ENCODE results near the gene AOPEP. TPM values are rescaled to one million over a fixed set of nuclear protein-coding genes. Genes with fewer than 3 reads are reported as not detected.

Gene AOPEP
- total and polyA plus RNA-seq, 9 of the 15 experiments (the other 6 are each of a cell fraction or from before 2014, with no cell fraction given), result 4.5 to 19.3 (median 13.5) TPM

DNA sequence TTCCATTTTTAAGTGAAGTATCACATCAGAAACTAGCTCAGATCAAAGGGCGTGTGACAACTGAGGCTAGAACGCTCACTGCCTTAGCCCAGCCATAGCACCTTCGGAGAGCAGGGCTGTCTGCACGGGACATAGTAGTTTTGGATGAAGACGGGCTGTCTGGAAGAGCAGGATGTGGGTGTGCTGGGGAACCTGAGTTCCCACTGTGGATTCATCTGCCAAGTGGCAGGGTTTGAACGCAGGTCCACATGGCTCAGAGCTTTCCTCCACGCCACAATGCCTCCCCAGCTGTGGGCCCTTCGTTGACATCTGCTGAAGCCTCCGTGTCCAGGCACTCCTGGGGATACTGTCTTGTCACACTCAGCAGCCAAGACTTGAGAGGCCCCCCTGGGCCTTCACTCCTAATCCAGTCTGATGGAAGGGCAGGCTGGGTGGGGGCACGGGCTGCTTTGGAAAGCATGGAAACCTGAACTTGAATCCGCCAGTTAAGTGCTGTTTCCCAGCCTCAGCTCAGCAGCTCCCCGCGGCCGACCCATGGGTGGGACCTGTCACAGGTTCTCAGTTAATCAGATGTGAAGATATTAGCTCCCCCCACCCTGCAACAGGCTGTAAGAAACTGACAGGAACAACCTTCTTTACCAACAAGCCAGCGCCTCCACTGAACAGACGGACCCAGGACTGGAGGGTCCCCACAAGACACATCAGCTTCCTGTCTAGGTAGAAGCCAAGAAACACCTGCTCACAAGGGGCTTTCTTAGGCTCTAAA lies 362.9 kb downstream of the AOPEP start:
- intact Hi-C loops (cut with micrococcal nuclease) (loop anchor here (10.0 kb wide), 1 partner anchor 305 kb away; no protein-coding TSS in a partner anchor), in situ Hi-C loops (cut with MboI) (loop anchor here (10.0 kb wide), 1 partner anchor 305 kb away; no protein-coding TSS in a partner anchor)
- TF ChIP-seq ZKSCAN3 (CRISPR knock-in tag; IDR thresholded peaks at IDR 0.05), result no peak
- no peak for TF ChIP-seq ZNF695 (CRISPR knock-in tag; IDR thresholded peaks at IDR 0.05)
- TF ChIP-seq ZNF717 (CRISPR knock-in tag; IDR thresholded peaks at IDR 0.05), result no peak
- TF ChIP-seq, protein P1, sequence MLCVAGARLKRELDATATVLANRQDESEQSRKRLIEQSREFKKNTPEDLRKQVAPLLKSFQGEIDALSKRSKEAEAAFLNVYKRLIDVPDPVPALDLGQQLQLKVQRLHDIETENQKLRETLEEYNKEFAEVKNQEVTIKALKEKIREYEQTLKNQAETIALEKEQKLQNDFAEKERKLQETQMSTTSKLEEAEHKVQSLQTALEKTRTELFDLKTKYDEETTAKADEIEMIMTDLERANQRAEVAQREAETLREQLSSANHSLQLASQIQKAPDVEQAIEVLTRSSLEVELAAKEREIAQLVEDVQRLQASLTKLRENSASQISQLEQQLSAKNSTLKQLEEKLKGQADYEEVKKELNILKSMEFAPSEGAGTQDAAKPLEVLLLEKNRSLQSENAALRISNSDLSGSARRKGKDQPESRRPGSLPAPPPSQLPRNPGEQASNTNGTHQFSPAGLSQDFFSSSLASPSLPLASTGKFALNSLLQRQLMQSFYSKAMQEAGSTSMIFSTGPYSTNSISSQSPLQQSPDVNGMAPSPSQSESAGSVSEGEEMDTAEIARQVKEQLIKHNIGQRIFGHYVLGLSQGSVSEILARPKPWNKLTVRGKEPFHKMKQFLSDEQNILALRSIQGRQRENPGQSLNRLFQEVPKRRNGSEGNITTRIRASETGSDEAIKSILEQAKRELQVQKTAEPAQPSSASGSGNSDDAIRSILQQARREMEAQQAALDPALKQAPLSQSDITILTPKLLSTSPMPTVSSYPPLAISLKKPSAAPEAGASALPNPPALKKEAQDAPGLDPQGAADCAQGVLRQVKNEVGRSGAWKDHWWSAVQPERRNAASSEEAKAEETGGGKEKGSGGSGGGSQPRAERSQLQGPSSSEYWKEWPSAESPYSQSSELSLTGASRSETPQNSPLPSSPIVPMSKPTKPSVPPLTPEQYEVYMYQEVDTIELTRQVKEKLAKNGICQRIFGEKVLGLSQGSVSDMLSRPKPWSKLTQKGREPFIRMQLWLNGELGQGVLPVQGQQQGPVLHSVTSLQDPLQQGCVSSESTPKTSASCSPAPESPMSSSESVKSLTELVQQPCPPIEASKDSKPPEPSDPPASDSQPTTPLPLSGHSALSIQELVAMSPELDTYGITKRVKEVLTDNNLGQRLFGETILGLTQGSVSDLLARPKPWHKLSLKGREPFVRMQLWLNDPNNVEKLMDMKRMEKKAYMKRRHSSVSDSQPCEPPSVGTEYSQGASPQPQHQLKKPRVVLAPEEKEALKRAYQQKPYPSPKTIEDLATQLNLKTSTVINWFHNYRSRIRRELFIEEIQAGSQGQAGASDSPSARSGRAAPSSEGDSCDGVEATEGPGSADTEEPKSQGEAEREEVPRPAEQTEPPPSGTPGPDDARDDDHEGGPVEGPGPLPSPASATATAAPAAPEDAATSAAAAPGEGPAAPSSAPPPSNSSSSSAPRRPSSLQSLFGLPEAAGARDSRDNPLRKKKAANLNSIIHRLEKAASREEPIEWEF (CRISPR knock-in tag; IDR thresholded peaks at IDR 0.05), result no peak
- no peak for TF ChIP-seq CHCHD3 (CRISPR knock-in tag; IDR thresholded peaks at IDR 0.05)
- TF ChIP-seq, protein P2, sequence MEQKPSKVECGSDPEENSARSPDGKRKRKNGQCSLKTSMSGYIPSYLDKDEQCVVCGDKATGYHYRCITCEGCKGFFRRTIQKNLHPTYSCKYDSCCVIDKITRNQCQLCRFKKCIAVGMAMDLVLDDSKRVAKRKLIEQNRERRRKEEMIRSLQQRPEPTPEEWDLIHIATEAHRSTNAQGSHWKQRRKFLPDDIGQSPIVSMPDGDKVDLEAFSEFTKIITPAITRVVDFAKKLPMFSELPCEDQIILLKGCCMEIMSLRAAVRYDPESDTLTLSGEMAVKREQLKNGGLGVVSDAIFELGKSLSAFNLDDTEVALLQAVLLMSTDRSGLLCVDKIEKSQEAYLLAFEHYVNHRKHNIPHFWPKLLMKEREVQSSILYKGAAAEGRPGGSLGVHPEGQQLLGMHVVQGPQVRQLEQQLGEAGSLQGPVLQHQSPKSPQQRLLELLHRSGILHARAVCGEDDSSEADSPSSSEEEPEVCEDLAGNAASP (IDR thresholded peaks at IDR 0.05), result no peak
- TF ChIP-seq ERF (CRISPR knock-in tag; IDR thresholded peaks at IDR 0.05), result no peak
- TF ChIP-seq ZNF696 (CRISPR knock-in tag; conservative IDR thresholded peaks at IDR 0.05), result no peak
- TF ChIP-seq, protein P3, sequence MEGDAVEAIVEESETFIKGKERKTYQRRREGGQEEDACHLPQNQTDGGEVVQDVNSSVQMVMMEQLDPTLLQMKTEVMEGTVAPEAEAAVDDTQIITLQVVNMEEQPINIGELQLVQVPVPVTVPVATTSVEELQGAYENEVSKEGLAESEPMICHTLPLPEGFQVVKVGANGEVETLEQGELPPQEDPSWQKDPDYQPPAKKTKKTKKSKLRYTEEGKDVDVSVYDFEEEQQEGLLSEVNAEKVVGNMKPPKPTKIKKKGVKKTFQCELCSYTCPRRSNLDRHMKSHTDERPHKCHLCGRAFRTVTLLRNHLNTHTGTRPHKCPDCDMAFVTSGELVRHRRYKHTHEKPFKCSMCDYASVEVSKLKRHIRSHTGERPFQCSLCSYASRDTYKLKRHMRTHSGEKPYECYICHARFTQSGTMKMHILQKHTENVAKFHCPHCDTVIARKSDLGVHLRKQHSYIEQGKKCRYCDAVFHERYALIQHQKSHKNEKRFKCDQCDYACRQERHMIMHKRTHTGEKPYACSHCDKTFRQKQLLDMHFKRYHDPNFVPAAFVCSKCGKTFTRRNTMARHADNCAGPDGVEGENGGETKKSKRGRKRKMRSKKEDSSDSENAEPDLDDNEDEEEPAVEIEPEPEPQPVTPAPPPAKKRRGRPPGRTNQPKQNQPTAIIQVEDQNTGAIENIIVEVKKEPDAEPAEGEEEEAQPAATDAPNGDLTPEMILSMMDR (IDR thresholded peaks at IDR 0.05 in 2 of 3, conservative IDR thresholded peaks at IDR 0.05 in 1 of 3; ENCODE audit: insufficient read depth in 2 of 3, low read depth in 1 of 3, low read length in 3 of 3), result no peak
- TF ChIP-seq ZBED1 (IDR thresholded peaks at IDR 0.05), result no peak
- TF ChIP-seq DPF2 (IDR thresholded peaks at IDR 0.05), result no peak
- no peak for TF ChIP-seq ZNF583 (CRISPR knock-in tag; IDR thresholded peaks at IDR 0.05)
- Histone ChIP-seq H4K20me1 (replicated peaks; ENCODE audit: control insufficient read depth, insufficient read depth, low read length) (no peaks in the 10 kb centered on the region), H3K4me1 (replicated peaks in 1 of 2; ENCODE audit: control insufficient read depth in 2 of 2, insufficient read depth in 2 of 2, low read length in 2 of 2) (peaks cover 0 to 42% of the 10 kb centered on the region in 2 experiments; a peak in 2 of 5 replicates), H3K9me3 (replicated peaks; ENCODE audit: control insufficient read depth, insufficient read depth, low read depth, low read length) (no peaks in the 10 kb centered on the region), H3K36me3 (ENCODE audit: control insufficient read depth, insufficient read depth, low read length) (peaks cover 4% of the 10 kb centered on the region; the same call in 1 of the 3 replicates), H3K9ac (ENCODE audit: insufficient read depth in 1 of 2, low read depth in 2 of 2, low read length in 2 of 2) (peak overlapping the region in 1 of 2 experiments; percentile 0; a peak in 1 of 4 replicates), H3K79me2 (ENCODE audit: control insufficient read depth, insufficient read depth, low read length) (no peaks in the 10 kb centered on the region), H3K4me3 (no peak overlapping the region), H3K27me3 (ENCODE audit: control insufficient read depth in 2 of 2, insufficient read depth in 2 of 2, low read length in 2 of 2) (no peaks in the 10 kb centered on the region), H3K4me2 (ENCODE audit: insufficient read depth, low read length) (no peak overlapping the region), H3K27ac (ENCODE audit: extremely low read depth, low read depth, low read length) (no peak overlapping the region), H2AFZ (ENCODE audit: low read depth, low read length) (no peak overlapping the region), H3K9me1 (ENCODE audit: control insufficient read depth, insufficient read depth, low read length) (no peaks in the 10 kb centered on the region)
- ATAC-seq (no peak), FAIRE-seq (no peak), DNase-seq (ENCODE audit: extremely low read depth in 1 of 4, low spot score in 3 of 4) (no peak)
- WGBS (ENCODE audit: insufficient coverage, low coverage, missing lambda C conversion rate), result 81% methylated on average over 15 of the region's 16 CpGs
- BruUV-seq (replicated peaks), result no TSS peak
- POLR2A ChIA-PET, result interaction anchor here (1.0 to 1.2 kb wide), 3 partner anchors 14 to 64 kb away, joined by 3 read pairs; no protein-coding TSS in a partner anchor
- CTCF ChIA-PET (ENCODE audit: low intra/inter-chr PET ratio), result no interaction called here

Data from K562 (cell line).